Common myeloid progenitor, CD34-positive (primary cell): ENCODE results near the gene BARHL1.

Experiments
- CTCF ChIA-PET: fragments of 350-600 bp; sonication (Branson Sonifier 250); formaldehyde crosslinking; loops from one replicate; lab custom pipeline; 2021; ENCODE audit warnings: antibody characterized with exemption; lab: Charles Lee
- POLR2A ChIA-PET: fragments of 350-600 bp; sonication (Branson Sonifier 250); formaldehyde crosslinking; loops from one replicate; lab custom pipeline; 2021; ENCODE audit warnings: antibody characterized with exemption; lab: Charles Lee
- DNase-seq, 3 donors: peaks; one replicate each; pipeline versions ENCODE4 v3.0.0 to v3.0.0-alpha.2; 2013
- H3K27ac ChIP-seq, 2 experiments: 1 replicate in 1 of 2; 2 replicates in 1 of 2; pipeline ENCODE4 v1.7.0; 2013; ENCODE audit warnings: inconsistent platforms in 2 of 2, low read length in 2 of 2, mild to moderate bottlenecking in 2 of 2, low read depth in 1 of 2, moderate library complexity in 1 of 2; ENCODE audit not compliant: severe bottlenecking in 2 of 2, insufficient read depth in 1 of 2, poor library complexity in 1 of 2
- H3K27me3 ChIP-seq, 5 experiments: replicated peaks in 2 of 5; 1 replicate in 3 of 5; 2 replicates in 2 of 5; pipeline versions ENCODE4 v1.6.1 to v1.7.0; 2013; ENCODE audit warnings: low read length in 4 of 5, mild to moderate bottlenecking in 2 of 5, moderate library complexity in 2 of 5, inconsistent platforms in 1 of 5; ENCODE audit not compliant: insufficient read depth in 5 of 5, control insufficient read depth in 4 of 5
- H3K36me3 ChIP-seq, 4 experiments: 1 replicate in 2 of 4; 2 replicates in 2 of 4; pipeline versions ENCODE4 v1.6.1 to v1.7.0; 2013; ENCODE audit warnings: low read length in 3 of 4, control low read depth in 1 of 4, mild to moderate bottlenecking in 1 of 4; ENCODE audit not compliant: control insufficient read depth in 4 of 4, insufficient read depth in 4 of 4
- H3K4me1 ChIP-seq, 4 experiments: 1 replicate in 3 of 4; 2 replicates in 1 of 4; pipeline versions ENCODE4 v1.6.1 to v1.7.1; 2013; ENCODE audit warnings: low read length in 3 of 4, mild to moderate bottlenecking in 3 of 4, control low read depth in 1 of 4, inconsistent platforms in 1 of 4, moderate library complexity in 1 of 4; ENCODE audit not compliant: control insufficient read depth in 4 of 4, insufficient read depth in 4 of 4; ENCODE audit errors: control extremely low read depth in 1 of 4
- H3K4me3 ChIP-seq, 7 experiments: 1 replicate in 4 of 7; 2 replicates in 3 of 7; pipeline versions ENCODE4 v1.5.1 to v1.7.0; 2013; ENCODE audit warnings: mild to moderate bottlenecking in 7 of 7, low read length in 6 of 7, moderate library complexity in 6 of 7, inconsistent platforms in 2 of 7, low read depth in 2 of 7, control low read depth in 1 of 7; ENCODE audit not compliant: insufficient read depth in 4 of 7, control insufficient read depth in 1 of 7; ENCODE audit errors: extremely low read depth in 1 of 7
- H3K9me3 ChIP-seq, 5 experiments: 1 replicate in 4 of 5; 2 replicates in 1 of 5; pipeline versions ENCODE4 v1.6.1 to v1.7.1; 2013; ENCODE audit warnings: low read length in 4 of 5, mild to moderate bottlenecking in 2 of 5, inconsistent platforms in 1 of 5, low read depth in 1 of 5, moderate library complexity in 1 of 5; ENCODE audit not compliant: control insufficient read depth in 4 of 5, insufficient read depth in 2 of 5; ENCODE audit errors: control extremely low read depth in 1 of 5
- WGBS: methylation state at CpG from one replicate; pipeline ENCODE4 v1.1.5; 2013; ENCODE audit not compliant: insufficient coverage; 5-methylcytosine and 5-hydroxymethylcytosine counted together

Gene BARHL1

DNA sequence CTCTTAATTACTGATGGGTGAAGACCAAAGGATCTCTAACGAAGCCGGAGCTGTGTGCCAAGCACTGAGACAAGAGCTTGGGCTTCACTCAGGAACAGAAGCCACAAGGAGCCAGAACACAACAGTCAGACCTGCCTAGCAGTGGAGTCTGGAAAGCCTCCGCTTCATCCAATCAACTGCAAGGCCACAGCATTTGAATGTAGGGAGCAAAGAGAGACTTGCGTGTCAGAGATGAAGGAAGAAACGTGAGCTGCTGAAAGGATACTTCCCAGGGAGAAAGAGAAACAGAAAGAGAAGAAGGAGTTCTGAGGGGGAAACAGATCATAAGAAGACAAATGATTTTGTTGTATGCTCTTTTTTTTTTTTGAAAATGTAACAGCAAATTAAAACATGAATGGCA is 43.9 kb downstream of the BARHL1 start:
- H3K4me1 ChIP-seq: no peaks in the 10 kb centered on the region
- ChIA-PET POLR2A (interaction anchor here (0.6 kb wide), 1 partner anchor 192 kb away, joined by 8 read pairs; no protein-coding TSS in a partner anchor), CTCF (no interaction called here)
- peaks cover 20 to 79% (median 45%) of the 10 kb centered on the region in 4 experiments for H3K36me3 ChIP-seq
- 93% methylated on average over 4 of the region's 5 CpGs for WGBS
- no peak for DNase-seq
- no peaks in the 10 kb centered on the region for H3K9me3 ChIP-seq
- no peak overlapping the region for H3K4me3 ChIP-seq
- no peaks in the 10 kb centered on the region for H3K27me3 ChIP-seq
- no peak overlapping the region for H3K27ac ChIP-seq

DNA sequence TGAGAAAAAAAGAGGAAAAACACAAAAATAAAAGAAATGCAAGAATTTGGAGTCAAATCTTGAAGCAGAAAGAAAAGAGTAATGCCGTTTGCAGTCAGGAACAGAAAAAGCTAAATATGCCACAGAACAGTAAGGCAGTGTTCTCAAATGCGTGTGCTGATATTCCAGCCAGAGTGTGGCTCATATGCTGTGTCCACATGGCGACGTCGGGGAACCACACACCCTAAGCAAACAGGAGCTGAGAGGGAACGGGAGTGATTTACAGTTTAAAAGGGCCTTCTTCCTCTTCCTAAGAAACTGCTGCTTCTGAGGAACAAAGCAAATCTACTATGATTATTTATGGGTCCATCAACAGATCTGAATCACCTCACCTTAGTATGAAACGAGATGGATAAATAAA is 44.7 kb downstream of the BARHL1 start:
- DNase-seq: no peak
- H3K36me3 ChIP-seq: peaks cover 25 to 78% (median 51%) of the 10 kb centered on the region in 4 experiments
- ChIA-PET POLR2A (no interaction called here), CTCF (no interaction called here)
- no peaks in the 10 kb centered on the region for H3K4me1 ChIP-seq
- H3K27ac ChIP-seq: no peak overlapping the region
- H3K27me3 ChIP-seq: no peaks in the 10 kb centered on the region
- H3K9me3 ChIP-seq: no peaks in the 10 kb centered on the region
- no peak overlapping the region for H3K4me3 ChIP-seq
- WGBS: 69% methylated on average over 6 of the region's 7 CpGs

GRCh38 chr9:132627594-132627993 is 45.2 kb downstream of the BARHL1 start:
- ChIA-PET CTCF (no interaction called here), POLR2A (no interaction called here)
- DNase-seq: no peak
- H3K4me1 ChIP-seq: no peaks in the 10 kb centered on the region
- no peaks in the 10 kb centered on the region for H3K27me3 ChIP-seq
- H3K4me3 ChIP-seq: no peak overlapping the region
- H3K36me3 ChIP-seq: peaks cover 23 to 79% (median 48%) of the 10 kb centered on the region in 4 experiments
- 98% methylated on average over 10 of the region's 11 CpGs for WGBS
- H3K27ac ChIP-seq: no peak overlapping the region
- no peaks in the 10 kb centered on the region for H3K9me3 ChIP-seq

GRCh38 chr9:132628746-132629145 is 46.3 kb downstream of the BARHL1 start:
- Histone ChIP-seq H3K27me3 (no peaks in the 10 kb centered on the region), H3K27ac (no peak overlapping the region), H3K4me1 (no peaks in the 10 kb centered on the region), H3K9me3 (no peaks in the 10 kb centered on the region), H3K36me3 (peaks cover 26 to 76% (median 47%) of the 10 kb centered on the region in 4 experiments), H3K4me3 (no peak overlapping the region)
- ChIA-PET CTCF (no interaction called here), POLR2A (no interaction called here)
- WGBS: 100% methylated on average over 6 of the region's 8 CpGs
- DNase-seq: no peak

DNA sequence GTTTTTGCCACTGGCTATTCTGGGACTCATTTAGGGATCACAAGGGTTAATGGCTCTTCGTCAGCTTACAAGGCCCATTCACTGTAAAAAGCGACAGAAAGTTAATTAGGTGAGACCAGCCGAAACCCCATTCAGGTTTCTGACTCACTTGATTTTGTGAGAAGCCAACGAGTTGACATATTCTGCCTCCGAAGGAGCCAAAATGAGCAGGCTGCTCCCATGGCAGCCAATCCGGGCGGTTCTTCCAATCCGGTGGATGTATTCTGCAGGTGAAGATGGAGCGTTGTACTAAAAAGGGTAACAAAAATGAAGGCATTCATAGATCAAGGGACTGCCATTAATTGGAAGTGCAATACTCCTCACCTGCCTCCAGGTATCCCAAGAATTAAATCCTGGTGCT is 47.7 kb downstream of the BARHL1 start:
- no peak overlapping the region for H3K27ac ChIP-seq
- ChIA-PET POLR2A (no interaction called here), CTCF (no interaction called here)
- WGBS: 94% methylated on average over 8 of the region's 9 CpGs
- no peaks in the 10 kb centered on the region for H3K27me3 ChIP-seq
- H3K9me3 ChIP-seq: no peaks in the 10 kb centered on the region
- no peak overlapping the region for H3K4me3 ChIP-seq
- no peak for DNase-seq
- no peaks in the 10 kb centered on the region for H3K4me1 ChIP-seq
- peaks cover 28 to 71% (median 45%) of the 10 kb centered on the region in 4 experiments for H3K36me3 ChIP-seq

DNA sequence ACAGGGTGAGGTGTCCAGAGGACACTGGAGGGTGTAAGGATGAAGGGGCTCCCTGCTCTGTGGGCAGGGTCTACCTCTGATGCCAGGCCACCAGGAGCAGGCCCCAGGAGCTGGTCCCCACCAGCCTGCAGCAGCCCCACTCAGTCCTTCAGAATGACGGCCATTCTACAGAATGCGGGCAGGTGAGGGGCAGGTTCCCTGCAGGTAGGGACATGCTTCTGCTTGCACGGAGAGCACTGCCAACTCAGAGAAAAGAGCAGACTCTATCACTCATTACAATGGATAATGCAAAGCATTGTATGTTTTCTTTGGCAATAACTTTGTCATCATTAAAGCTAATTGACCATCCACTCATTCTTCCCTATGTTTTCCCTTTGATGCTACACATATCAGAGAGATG is 48.4 kb downstream of the BARHL1 start:
- POLR2A ChIA-PET: no interaction called here
- 100% methylated on average over 3 of the region's 3 CpGs for WGBS

GRCh38 chr9:132631280-132631679 is 48.9 kb downstream of the BARHL1 start:
- peaks cover 28 to 69% (median 41%) of the 10 kb centered on the region in 4 experiments for H3K36me3 ChIP-seq
- H3K27ac ChIP-seq: no peak overlapping the region
- no peak overlapping the region for H3K4me3 ChIP-seq
- ChIA-PET CTCF (interaction anchor here (2.2 kb wide), 1 partner anchor 13 kb away, joined by 8 read pairs; no protein-coding TSS in a partner anchor), POLR2A (no interaction called here)
- no peak for DNase-seq
- H3K27me3 ChIP-seq: no peaks in the 10 kb centered on the region
- H3K9me3 ChIP-seq: no peaks in the 10 kb centered on the region
- WGBS: 100% methylated on average over 5 of the region's 5 CpGs
- no peaks in the 10 kb centered on the region for H3K4me1 ChIP-seq

More for the DNA sequence above, 48.4 kb downstream of the BARHL1 start:
- no peak for DNase-seq
- Histone ChIP-seq H3K27ac (no peak overlapping the region), H3K27me3 (no peaks in the 10 kb centered on the region), H3K4me3 (no peak overlapping the region), H3K36me3 (peaks cover 28 to 68% (median 41%) of the 10 kb centered on the region in 4 experiments), H3K9me3 (no peaks in the 10 kb centered on the region), H3K4me1 (no peaks in the 10 kb centered on the region)
- CTCF ChIA-PET: no interaction called here
